ENCODE data around the gene ZDHHC18. TPM values are rescaled to one million over a fixed set of nuclear protein-coding genes. Genes with fewer than 3 reads are reported as not detected.
A peak's percentile ranks its signal among the peaks of the same experiment; 100 is the strongest.

Gene ZDHHC18
- total RNA-seq, 1 experiment from 2014 or later = 21.3 TPM

DNA sequence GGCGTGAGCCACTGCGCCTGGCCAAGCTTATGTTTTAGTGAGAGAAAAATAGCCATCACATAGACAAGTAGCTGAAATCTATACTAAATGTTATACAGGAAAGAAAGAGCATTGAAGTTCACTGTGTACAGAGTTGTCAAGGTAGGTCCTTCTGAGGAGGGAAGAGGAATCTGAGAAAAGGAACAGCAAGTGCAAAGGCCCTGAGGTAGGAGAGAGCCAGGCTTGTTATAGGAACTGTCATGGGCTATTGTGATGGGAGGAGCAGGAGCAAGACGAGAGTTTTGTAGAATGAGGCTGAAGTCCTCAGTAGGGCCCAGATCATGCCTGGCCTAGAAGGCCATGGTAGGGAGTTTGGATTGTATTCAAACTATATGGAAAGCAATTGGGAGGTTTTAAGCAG is 4.6 kb downstream of the ZDHHC18 start:
- CTCF ChIA-PET = interaction anchor here (1.0 to 1.5 kb wide), 2 partner anchors 56 to 133 kb away, joined by 3 to 7 read pairs; no protein-coding TSS in a partner anchor

DNA sequence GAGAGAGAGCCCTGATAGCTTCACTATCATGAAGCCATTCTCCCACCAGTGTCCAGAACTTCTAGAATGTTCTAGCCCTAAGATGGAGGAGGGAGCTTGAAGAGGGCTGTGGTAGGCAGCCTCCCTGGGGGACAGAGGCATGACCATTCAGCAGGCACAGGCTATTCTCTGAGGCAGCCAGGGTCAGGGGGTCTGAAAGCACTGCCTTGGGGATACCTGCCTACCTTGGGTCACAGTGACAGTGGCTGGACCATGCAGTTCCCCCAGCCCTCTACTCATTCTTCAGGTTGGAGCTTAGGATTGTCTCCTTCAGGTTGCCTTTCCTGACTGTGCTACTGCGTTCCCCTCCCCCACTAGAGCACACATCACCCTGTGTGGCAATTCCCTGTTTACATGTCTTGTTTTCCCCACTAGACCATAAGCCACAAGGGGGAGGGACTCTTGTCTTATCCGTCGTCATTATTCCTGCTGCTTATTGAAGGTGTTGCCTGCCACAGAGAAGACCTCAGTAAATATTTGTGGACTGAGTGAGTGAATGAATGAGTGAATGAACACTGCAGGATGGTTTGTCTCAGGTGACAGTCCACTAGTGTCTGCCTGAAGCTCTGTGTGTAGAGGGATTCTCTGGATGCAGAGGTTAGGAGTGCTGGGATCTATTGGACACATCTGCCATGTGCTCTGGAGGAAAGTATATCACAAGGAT is 5.2 kb downstream of the ZDHHC18 start:
- H3K27me3 Mint-ChIP-seq (ENCODE audit: insufficient read depth, unreplicated experiment) = no peaks in the 10 kb centered on the region

More for the DNA sequence above, 4.6 kb downstream of the ZDHHC18 start:
- H3K9me3 ChIP-seq = no peaks in the 10 kb centered on the region
- intact Hi-C loops (cut with micrococcal nuclease; ENCODE audit: unreplicated experiment) = no loop called here
- peaks cover 5% of the 10 kb centered on the region for H3K36me3 Mint-ChIP-seq (ENCODE audit: insufficient read depth, unreplicated experiment)
- no peak overlapping the region for H3K4me3 Mint-ChIP-seq (ENCODE audit: unreplicated experiment)
- no peaks in the 10 kb centered on the region for H3K9me3 Mint-ChIP-seq (ENCODE audit: unreplicated experiment)
- peaks cover 10% of the 10 kb centered on the region for H3K4me1 Mint-ChIP-seq (ENCODE audit: low read depth, unreplicated experiment)
- POLR2A ChIA-PET = no interaction called here
- no peaks in the 10 kb centered on the region; the same call in 1 of the 2 replicates for H3K36me3 ChIP-seq (ENCODE audit: control insufficient read depth, insufficient read depth, low read length)
- H3K27me3 ChIP-seq (replicated peaks; ENCODE audit: control insufficient read depth, insufficient read depth, low read length) = no peaks in the 10 kb centered on the region
- TF ChIP-seq, protein P1, sequence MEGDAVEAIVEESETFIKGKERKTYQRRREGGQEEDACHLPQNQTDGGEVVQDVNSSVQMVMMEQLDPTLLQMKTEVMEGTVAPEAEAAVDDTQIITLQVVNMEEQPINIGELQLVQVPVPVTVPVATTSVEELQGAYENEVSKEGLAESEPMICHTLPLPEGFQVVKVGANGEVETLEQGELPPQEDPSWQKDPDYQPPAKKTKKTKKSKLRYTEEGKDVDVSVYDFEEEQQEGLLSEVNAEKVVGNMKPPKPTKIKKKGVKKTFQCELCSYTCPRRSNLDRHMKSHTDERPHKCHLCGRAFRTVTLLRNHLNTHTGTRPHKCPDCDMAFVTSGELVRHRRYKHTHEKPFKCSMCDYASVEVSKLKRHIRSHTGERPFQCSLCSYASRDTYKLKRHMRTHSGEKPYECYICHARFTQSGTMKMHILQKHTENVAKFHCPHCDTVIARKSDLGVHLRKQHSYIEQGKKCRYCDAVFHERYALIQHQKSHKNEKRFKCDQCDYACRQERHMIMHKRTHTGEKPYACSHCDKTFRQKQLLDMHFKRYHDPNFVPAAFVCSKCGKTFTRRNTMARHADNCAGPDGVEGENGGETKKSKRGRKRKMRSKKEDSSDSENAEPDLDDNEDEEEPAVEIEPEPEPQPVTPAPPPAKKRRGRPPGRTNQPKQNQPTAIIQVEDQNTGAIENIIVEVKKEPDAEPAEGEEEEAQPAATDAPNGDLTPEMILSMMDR (IDR thresholded peaks at IDR 0.05; ENCODE audit: insufficient read depth in 1 of 2, low read depth in 1 of 2, low read length in 1 of 2, severe bottlenecking in 1 of 2, unreplicated experiment in 1 of 2) = no peak
- no peak overlapping the region for H3K27ac Mint-ChIP-seq (ENCODE audit: unreplicated experiment)
- DNase-seq = no peak
- H3K4me1 ChIP-seq = peaks cover under 1% of the 10 kb centered on the region
- no peak overlapping the region for H3K4me3 ChIP-seq (ENCODE audit: low read depth, low read length)
- no peaks in the 10 kb centered on the region for H3K27me3 Mint-ChIP-seq (ENCODE audit: insufficient read depth, unreplicated experiment)
- BruUV-seq (replicated peaks) = no TSS peak

GRCh38 chr1:26832249-26832960 is 5.9 kb downstream of the ZDHHC18 start:
- Mint-ChIP-seq H3K4me1 (ENCODE audit: low read depth, unreplicated experiment) (peaks cover 8% of the 10 kb centered on the region), H3K36me3 (ENCODE audit: insufficient read depth, unreplicated experiment) (peaks cover 2% of the 10 kb centered on the region), H3K9me3 (ENCODE audit: unreplicated experiment) (no peaks in the 10 kb centered on the region), H3K27me3 (ENCODE audit: insufficient read depth, unreplicated experiment) (no peaks in the 10 kb centered on the region), H3K4me3 (ENCODE audit: unreplicated experiment) (no peak overlapping the region), H3K27ac (ENCODE audit: unreplicated experiment) (no peak overlapping the region)
- Histone ChIP-seq H3K9me3 (no peaks in the 10 kb centered on the region), H3K4me1 (no peaks in the 10 kb centered on the region), H3K27me3 (replicated peaks; ENCODE audit: control insufficient read depth, insufficient read depth, low read length) (no peaks in the 10 kb centered on the region), H3K36me3 (ENCODE audit: control insufficient read depth, insufficient read depth, low read length) (no peaks in the 10 kb centered on the region; the same call in 1 of the 2 replicates), H3K4me3 (ENCODE audit: low read depth, low read length) (no peak overlapping the region)
- ChIA-PET CTCF (no interaction called here), POLR2A (no interaction called here)
- no TSS peak for BruUV-seq (replicated peaks)
- no peak for DNase-seq
- TF ChIP-seq, protein P1 (IDR thresholded peaks at IDR 0.05; ENCODE audit: insufficient read depth in 1 of 2, low read depth in 1 of 2, low read length in 1 of 2, severe bottlenecking in 1 of 2, unreplicated experiment in 1 of 2) = no peak
- intact Hi-C loops (cut with micrococcal nuclease; ENCODE audit: unreplicated experiment) = no loop called here

More for the DNA sequence above, 5.2 kb downstream of the ZDHHC18 start:
- TF ChIP-seq, protein P1 (IDR thresholded peaks at IDR 0.05; ENCODE audit: insufficient read depth in 1 of 2, low read depth in 1 of 2, low read length in 1 of 2, severe bottlenecking in 1 of 2, unreplicated experiment in 1 of 2) = no peak
- POLR2A ChIA-PET = no interaction called here
- no TSS peak for BruUV-seq (replicated peaks)
- Mint-ChIP-seq H3K9me3 (ENCODE audit: unreplicated experiment) (no peaks in the 10 kb centered on the region), H3K36me3 (ENCODE audit: insufficient read depth, unreplicated experiment) (peaks cover 5% of the 10 kb centered on the region), H3K4me3 (ENCODE audit: unreplicated experiment) (no peak overlapping the region), H3K27ac (ENCODE audit: unreplicated experiment) (no peak overlapping the region), H3K4me1 (ENCODE audit: low read depth, unreplicated experiment) (peaks cover 10% of the 10 kb centered on the region)
- H3K4me1 ChIP-seq = no peaks in the 10 kb centered on the region
- H3K4me3 ChIP-seq (ENCODE audit: low read depth, low read length) = no peak overlapping the region
- no peaks in the 10 kb centered on the region for H3K27me3 ChIP-seq (replicated peaks; ENCODE audit: control insufficient read depth, insufficient read depth, low read length)
- no peaks in the 10 kb centered on the region for H3K9me3 ChIP-seq
- no peaks in the 10 kb centered on the region; the same call in 1 of the 2 replicates for H3K36me3 ChIP-seq (ENCODE audit: control insufficient read depth, insufficient read depth, low read length)
- DNase-seq = peak in 1 of 2 experiments; percentile 43
- CTCF ChIA-PET = interaction anchor here (1.5 kb wide), 1 partner anchor 133 kb away, joined by 3 read pairs; no protein-coding TSS in a partner anchor
- intact Hi-C loops (cut with micrococcal nuclease; ENCODE audit: unreplicated experiment) = no loop called here
